ENCODE measurements around the gene CEMP1. TPM values are rescaled to one million over a fixed set of nuclear protein-coding genes. Genes with fewer than 3 reads are reported as not detected.

The CEMP1 gene
- total and polyA plus RNA-seq, 10 of the 15 experiments (the other 5 are each of a cell fraction or from before 2014, with no cell fraction given): 0.05 to 8.2 (median 1.5) TPM; not detected in 5

GRCh38 chr16:2520097-2520783, 11.0 kb downstream of the CEMP1 start, which contains the start of gene AMDHD2 (continued):
- no peak for TF ChIP-seq MYB (IDR thresholded peaks at IDR 0.05; ENCODE audit: borderline replicate concordance, low read depth, low read length)
- no peak for TF ChIP-seq MLLT1 (IDR thresholded peaks at IDR 0.05)
- TF ChIP-seq BCL11A (IDR thresholded peaks at IDR 0.05; ENCODE audit: low read depth, low read length): peak; percentile 58; the same call in 1 of the 2 replicates
- peak; percentile 49; the same call in 1 of the 2 replicates for TF ChIP-seq TCF12 (IDR thresholded peaks at IDR 0.05; ENCODE audit: low read depth, low read length)
- no peak for TF ChIP-seq RFX5 (IDR thresholded peaks at IDR 0.05; ENCODE audit: low read depth, low read length)
- TF ChIP-seq IKZF2 (IDR thresholded peaks at IDR 0.05): no peak
- TF ChIP-seq ZNF592 (IDR thresholded peaks at IDR 0.05): no peak
- TF ChIP-seq NFYA (IDR thresholded peaks at IDR 0.05; ENCODE audit: borderline replicate concordance, low read depth, low read length): no peak
- no peak for TF ChIP-seq KDM1A (IDR thresholded peaks at IDR 0.05; ENCODE audit: borderline replicate concordance)
- no peak for TF ChIP-seq ELK1 (IDR thresholded peaks at IDR 0.05; ENCODE audit: low read depth, low read length)
- TF ChIP-seq CHD4 (IDR thresholded peaks at IDR 0.05): no peak
- TF ChIP-seq YY1 (IDR thresholded peaks at IDR 0.05; ENCODE audit: low read depth, low read length): peak; percentile 76
- TF ChIP-seq PBX3 (IDR thresholded peaks at IDR 0.05; ENCODE audit: insufficient replicate concordance, low read depth, low read length): peak; percentile 73
- no peak for TF ChIP-seq CBX3 (IDR thresholded peaks at IDR 0.05; ENCODE audit: borderline replicate concordance, low read depth)
- no peak for TF ChIP-seq NR2C2 (IDR thresholded peaks at IDR 0.05; ENCODE audit: borderline replicate concordance, control insufficient read depth, insufficient read length, low read depth)
- TF ChIP-seq RAD51 (IDR thresholded peaks at IDR 0.05): peak; percentile 98
- peak; percentile 91 for TF ChIP-seq POLR2A (IDR thresholded peaks at IDR 0.05; ENCODE audit: low read depth, low read length)
- no peak for TF ChIP-seq ZNF24 (IDR thresholded peaks at IDR 0.05)
- no peak for TF ChIP-seq SUZ12 (IDR thresholded peaks at IDR 0.05; ENCODE audit: unreplicated experiment)
- TF ChIP-seq HDGF (IDR thresholded peaks at IDR 0.05): no peak
- peak; percentile 98 for TF ChIP-seq USF2 (IDR thresholded peaks at IDR 0.05; ENCODE audit: borderline replicate concordance, low read depth, low read length)
- TF ChIP-seq ZNF207 (IDR thresholded peaks at IDR 0.05; ENCODE audit: borderline replicate concordance): no peak
- TF ChIP-seq PAX8 (IDR thresholded peaks at IDR 0.05): no peak
- peak; percentile 72 for TF ChIP-seq CREB1 (IDR thresholded peaks at IDR 0.05; ENCODE audit: low read depth)
